GM21528 (cell line): Measurements from ENCODE around the gene CDH22.

Experiments
- ATAC-seq: cut with Tn5 transposase; IDR thresholded peaks from one replicate; pipeline ENCODE4 v1.9.1; 2021; ENCODE audit warnings: mild to moderate bottlenecking, moderate library complexity; ENCODE audit not compliant: unreplicated experiment, low FRiP score

The CDH22 gene

DNA sequence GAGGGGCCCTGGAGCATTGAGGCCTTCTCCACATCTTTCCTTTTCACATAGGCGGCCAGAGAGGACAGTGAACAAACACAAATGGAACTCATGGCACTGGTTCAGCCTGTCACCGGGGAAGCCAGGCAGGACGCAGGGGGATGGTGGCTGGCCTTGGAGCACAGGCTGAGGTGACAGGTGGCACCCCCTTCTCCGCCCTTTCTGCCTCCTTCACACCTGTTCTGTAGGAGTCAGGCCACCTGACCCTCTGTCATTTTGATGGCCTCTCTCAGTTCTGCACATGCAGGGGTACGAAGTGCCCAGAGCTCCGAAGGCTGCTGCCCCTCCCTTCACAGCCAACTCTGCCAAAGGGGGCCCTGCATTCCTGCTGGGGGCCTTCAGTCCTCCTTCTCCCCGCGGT is 129.4 kb downstream of the CDH22 start:
- ATAC-seq = no peak

DNA sequence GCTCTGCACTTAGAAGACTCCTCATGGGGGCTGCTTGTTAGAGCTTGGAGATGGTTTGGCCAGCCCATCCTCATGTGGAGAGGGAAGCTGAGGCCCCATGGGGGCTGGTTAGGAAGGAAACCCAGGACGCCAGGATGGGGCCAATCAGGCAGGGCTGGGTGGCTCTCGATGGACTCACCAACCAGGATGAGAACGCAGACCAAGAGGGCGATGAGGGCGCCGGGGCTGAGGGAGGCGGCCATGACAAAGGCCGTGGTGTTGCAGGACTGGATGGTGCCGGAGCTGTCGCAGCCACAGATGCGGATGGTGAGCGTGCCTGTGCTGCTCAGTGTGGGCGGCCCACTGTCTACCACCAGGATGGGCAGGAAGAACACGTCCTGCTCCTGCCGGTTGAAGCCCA is 130.5 kb downstream of the CDH22 start:
- no peak for ATAC-seq

DNA sequence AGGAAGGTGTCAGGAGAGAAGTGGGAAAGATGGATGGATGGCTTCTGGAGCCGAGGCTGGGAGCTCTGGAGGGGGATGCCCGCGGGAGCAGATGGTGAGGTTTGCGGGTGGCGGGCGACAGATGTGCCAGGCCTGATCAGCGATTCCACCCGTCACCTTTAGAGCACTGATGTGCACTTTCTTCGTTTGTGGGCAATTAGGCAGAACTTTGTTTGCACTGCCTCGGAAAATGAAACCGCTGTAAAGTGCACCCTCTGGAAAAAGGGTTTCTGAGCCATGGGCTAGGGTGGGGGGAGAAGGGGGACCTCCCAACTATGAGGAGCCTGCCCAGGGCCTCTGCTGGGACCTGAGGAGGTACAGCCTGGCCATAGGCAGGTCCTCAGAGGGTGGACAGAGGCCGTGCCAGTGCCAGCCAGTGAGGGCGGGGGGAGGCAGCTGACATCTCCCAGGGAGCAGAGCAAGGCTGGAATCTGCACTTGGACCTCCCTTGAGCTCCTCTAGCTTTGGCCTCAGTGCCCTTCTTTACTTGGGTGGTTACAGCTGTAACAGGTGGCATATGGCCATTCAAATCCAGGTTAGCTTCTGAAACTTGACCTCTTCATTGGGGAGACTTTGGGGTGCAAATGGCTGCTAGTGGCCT is 131.4 kb downstream of the CDH22 start:
- no peak for ATAC-seq

DNA sequence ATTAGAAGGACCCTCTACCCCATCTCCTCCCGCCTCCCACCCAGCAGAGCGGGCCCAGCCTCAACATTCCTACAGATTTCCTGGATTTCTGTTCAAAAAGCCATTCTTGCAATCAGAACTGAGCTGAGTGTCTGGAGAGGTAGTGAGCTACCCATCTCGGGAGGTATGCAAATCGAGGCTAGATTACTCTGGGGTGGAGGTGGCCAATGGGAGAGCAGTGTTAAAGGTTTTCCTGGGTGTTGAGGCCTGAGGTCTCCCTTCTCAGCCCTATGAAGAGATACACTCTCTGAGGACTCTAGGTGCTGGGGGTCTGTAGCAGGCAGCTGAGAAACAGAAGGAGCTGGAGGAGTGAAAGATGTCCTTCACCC is 133.2 kb downstream of the CDH22 start:
- no peak for ATAC-seq

DNA sequence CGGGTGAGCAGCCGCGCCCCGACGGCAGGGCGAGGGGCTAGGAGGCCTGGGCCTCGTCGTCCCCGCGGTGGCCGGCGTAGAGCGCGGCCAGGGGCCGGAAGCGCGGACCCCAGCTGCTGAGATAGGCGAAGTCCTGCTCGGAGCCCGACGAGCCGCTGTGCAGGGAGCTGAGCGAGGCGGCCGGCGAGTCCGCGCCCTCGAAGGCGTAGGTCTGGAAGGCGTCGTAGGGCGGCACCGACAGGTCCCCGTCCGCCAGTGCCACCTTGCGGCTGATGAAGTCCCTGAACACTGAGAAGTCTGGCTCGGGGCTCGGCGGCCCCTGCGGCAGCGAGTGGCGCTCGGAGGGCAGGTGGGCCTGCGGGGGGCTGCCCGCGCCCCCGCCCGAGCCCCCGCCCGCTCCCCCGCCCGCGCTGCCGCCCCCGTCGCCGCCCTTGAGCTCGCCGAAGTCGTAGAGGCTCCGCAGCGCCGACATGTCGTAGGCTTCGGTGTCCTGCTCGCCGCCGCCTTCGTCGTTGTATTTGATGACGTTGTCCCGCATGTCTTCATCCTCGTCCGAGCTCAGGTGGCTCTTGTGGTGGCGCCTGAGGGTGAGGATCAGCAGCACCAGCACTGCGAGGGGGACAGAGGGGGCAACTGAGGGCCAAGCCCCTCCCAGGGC is 133.7 kb downstream of the CDH22 start:
- no peak for ATAC-seq

DNA sequence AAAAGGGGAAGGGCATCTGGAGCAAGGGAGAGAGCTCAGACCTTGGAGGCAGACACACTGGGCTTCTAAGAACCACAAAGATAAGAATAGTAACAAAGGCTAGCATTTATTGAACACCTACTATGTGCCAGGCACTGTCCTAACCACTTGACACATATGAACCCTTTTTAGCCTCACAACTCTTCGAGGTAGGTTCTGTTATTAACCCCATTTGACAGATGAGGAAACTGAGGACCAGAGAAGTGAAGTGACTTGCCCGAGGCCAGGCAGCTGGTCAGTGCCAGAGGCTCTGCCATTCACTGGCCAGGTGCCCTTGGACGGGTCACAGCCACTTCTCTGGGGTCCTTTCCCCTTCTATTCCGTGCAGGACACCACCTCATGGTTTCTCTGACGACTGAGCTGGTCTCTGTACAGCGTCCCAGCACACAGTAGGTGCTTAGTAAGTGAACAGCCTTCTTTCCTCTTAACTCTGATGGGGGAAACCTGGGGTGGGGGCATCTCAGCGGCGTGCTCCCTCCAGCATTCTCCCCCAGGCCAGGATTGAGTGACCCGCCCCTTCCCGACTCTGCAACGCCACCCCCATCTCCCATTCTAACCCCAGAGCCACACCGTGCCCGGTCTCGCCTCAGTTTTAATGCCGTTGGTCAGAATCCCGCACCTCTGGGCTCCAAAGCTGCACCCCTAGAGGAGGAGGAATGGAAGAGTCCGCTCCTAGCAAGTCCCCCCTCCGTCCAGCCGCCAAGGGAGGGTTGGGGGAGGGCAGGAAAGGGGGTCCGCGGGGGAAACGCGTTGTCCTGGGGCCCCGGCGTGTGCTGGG is 134.4 kb downstream of the CDH22 start:
- no peak for ATAC-seq

DNA sequence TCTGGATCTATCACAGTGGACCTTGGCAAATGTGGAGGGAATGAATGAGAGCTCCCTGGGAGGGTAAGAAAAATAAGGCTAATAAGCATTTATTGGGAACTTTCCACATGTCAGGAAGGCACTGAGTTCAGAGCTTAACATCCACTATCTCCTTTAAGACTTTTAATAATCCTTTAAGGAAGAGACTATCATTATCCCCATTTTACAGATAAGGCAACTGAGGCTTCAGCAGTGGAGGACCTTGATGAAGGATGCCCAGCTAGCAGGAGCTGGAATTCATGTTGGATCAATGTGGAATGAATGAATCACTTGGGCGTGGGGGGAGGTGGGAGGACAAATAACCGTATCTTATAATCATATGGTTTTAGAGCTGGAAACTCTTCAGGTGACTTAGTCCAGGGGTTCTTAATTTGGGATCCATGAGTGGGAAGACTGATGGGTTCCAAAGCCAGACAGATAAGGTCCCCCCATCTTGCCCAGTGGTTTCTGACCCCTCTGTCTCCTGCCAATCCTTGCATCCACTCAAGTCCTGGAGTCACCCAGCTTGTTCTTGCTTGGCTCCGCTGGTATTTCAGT is 135.2 kb downstream of the CDH22 start:
- ATAC-seq = no peak

DNA sequence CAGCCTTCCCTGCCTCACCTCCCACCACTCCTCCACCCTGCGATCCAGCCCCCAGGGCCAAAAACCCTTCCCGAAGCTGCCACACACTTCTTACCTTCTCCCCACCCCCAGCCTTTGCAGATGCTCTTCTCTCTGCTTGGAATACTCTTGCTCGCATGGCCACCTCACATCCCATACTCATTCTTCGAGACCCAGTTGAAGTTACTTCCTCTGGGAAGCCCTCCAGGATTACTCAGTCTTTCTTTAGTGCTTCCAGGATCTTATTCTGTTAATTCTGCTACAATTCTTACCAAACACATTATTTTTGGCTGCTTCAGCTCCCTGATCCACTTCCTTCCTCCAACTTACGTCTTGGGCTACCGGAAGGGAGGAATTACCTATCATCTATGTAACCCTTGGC is 135.8 kb downstream of the CDH22 start:
- ATAC-seq = no peak

DNA sequence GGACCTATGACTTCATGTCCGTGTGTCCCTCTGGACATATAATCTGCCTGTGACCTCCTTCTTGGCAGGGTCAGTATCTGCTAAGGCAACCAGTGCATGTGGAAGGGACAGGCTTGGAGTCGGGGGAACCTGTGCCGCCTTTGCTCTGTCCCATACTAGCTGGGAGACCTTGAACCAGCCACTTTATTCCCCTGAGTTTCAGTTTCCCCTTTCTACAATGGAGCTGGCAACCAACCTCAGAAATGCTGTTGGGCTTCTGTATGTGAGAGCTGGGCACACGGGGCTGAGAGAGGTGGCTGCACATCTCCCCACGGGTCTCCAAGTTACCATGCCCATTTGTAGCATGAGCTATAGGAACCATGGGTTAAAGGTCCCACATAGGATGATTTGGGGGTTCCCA is 136.4 kb downstream of the CDH22 start:
- ATAC-seq = no peak

DNA sequence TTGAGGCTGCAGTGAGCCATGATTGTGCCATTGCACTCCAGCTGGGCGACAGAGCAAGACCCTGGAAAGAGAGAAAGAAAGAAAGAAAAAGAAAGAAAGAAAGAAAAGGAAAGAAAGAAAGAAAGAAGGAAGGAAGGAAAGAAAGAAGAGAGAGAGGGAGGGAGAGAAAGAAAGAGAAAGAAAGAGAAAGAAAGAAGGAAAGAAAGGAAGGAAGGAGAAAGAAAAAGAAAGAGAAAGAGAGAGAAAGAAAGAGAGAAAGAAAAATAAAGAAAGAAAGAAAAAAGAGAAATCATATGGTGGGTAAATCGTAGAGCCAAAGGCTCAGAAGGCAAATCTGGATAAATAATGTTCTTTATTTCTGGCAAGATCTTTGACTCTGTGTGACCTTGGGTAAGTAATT is 136.8 kb downstream of the CDH22 start:
- ATAC-seq = no peak

DNA sequence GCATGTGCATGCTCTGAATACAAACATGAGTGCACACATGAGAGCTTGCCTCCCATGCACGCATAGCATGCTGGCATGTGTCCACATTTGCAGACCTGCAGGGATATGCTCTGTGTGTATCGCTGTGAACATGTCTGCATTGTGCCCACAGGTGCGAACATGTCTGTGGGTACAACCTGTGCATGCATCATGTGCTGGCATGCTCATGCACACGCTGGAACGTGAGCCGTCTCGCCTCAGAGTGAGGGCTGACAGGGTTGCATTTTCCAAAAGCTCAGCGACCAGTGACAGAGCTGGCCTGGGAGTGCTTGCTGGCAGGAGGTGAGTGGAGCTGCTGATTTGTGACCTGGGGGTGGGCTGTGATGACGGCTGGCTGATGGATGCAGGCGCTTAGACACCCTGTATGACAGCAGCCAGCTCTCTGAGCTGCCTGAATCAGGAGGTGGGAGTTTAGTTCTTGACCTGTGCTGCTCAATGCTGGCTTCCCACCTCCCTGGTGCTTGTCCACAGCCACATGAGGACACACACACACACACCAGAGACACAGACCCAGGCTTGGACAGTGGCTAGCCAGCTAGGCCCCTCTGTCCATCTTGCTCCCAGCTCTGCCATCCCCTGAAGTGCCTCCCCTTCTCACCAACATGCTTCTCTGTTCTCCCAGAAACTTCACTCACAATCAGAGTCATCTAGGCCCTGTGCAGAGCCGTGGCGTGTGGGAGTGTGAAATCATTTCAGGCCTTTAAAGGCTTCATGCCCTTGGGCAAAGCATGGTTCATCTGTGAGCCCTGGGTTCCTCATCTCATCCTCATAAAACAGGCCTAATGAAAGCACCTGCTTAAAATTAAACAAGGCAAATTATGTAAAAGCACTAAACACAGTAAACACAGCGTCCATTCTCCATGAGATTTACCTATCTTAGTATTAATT is 138.8 kb downstream of the CDH22 start:
- ATAC-seq = no peak

DNA sequence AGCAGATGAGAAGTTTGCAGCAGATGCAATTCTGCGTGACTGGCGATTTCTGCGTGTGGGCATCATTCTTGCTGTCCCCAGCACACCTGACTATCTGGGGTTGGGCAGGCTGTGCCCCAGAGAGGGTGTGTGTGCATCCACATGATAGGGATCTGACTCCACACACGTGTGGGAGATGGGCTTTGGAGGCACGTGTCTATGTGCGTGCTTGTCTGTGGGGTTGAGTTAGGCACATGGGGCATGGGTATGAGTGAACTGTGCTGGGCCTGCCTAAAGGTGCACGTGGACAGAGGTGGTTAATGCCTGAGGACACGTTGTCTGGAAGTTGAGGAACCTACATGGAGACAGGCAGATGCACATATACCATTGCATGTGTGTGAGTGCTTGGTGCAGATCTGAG is 139.9 kb downstream of the CDH22 start:
- no peak for ATAC-seq

DNA sequence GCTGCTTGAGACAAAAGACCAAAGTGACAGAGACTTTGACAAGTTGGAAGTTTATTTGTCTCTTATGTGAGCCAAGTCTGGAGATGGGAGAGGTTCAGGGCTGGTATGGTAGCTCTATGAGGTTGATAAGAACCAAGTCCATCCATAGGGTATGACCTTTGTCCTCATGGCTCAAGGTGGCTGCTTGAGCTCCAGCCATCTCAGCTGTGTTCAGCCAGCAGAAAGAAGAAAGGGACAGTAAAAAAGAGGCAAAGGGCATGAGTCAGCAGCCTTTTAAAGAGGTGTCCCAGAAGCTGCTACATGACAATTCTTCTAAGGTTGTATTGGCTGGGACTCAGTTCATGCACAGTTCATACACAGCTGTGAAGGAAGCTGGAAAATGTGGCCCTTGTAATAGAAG is 141.2 kb downstream of the CDH22 start:
- ATAC-seq = no peak

DNA sequence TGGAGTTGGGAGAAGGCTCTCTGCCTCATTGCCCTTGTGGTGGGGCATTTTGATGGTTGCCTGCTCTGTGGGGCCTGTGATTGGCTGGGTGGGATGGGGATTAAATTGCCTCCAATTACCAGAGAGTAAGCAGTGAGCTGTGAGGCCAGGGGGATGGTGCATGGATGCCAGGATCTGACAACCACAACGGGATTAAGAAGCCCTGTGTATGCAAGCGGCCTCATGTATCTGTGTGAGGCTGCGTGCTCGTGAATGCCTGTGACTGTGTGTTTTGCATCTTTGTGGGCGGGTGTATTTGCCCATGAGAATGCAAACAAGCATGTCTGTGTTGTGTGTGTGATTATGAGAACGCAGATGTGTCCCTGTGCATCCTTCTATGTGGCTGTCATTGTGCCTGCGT is 144.0 kb downstream of the CDH22 start:
- ATAC-seq = no peak

DNA sequence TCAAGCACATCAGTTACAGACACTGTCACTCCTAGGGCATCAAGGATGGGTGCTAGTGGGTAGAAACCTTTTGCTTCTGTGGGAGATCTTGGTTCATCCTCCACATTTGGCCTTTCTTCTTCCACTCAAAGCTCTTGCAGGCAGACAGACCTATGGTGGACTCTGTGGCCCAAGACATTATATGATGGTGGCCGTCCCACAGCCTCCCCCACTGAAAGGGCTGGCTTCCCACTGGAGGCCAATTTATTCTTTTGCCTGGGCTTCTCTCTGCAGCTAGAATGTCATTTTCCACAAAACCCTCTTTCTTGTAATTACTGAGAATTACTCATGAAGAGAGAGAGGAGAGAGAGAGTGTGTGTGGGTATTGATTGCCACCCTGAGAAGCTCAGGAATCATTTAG is 146.4 kb downstream of the CDH22 start:
- no peak for ATAC-seq

DNA sequence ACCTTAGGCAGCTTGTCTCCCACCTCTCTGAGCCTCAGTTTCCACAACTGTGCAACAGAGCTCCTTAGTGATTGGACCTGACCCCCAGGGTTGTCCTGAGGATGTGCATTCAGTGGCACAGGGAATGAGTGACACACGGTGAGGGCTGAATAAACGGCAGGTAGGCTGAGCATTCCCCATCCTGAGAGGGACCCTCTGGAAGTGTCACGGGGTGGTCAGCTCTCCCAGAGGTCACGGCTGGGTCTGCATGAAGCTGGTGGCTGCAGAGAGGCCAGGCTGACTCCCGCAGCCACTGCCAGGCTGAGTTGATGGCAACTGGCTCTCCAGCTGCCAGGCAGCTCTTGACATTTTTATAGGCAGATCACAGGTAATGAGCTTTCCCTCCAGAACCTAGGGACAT is 147.6 kb downstream of the CDH22 start:
- no peak for ATAC-seq

DNA sequence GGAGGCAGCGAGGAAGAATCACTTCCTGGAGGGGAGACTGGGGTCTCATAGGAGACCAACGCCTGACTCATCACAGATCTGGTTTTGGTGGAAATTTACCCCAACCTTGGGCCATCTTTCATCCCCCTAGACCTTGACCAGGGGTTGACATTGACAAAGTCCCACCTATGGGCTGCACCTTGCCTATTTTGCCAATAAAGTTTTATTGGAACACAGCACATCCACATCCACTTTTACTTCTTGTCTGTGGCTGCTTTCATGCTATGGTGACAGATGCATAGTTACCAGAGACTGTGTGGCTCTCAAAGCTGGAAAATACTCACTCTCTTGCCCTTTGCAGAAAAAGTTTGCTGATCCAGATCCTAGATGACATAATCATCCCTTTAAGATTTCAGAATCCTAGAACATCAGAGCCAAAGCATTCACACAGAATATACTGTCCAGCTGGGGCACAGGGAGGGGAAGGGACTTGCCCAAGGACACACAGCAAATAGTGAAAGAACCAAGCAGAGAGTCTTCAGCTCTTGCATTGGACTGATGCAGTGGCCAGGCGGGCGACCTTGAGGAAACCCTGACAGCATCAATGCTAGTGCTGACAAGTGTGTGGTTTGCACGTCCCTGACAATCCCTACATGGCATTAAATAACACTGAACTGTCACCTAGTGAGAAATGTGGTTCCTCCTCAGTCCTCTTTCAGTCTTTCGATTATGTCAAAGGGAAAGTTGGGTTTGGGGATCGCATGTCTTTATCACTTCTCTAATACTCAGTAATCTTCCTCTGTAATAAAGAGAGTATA is 149.0 kb downstream of the CDH22 start:
- ATAC-seq = no peak

DNA sequence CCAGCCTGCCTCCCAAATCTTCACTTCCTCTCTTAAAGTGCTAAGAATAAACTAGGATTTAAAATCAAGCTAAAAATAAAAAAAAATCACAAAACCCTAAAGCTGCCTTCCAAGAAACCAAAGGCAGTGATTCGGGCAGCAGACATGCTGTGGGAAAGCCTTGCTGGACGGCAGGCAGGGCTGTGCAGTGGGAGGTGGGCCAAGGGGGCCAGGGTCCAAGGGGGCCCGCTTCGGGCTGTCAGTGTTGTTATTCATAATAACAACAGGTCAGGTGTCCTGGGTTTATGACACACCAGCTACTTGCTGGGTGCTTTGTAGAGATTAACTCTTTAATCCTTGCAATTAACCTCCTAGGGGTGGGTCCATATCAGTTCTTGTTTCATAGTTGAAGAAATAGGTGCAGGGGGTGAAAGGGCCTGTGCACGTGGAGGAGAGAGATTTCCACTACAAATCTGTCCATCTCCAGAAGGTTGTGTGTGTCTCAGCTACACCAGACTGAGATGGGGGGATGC is 149.8 kb downstream of the CDH22 start:
- no peak for ATAC-seq

DNA sequence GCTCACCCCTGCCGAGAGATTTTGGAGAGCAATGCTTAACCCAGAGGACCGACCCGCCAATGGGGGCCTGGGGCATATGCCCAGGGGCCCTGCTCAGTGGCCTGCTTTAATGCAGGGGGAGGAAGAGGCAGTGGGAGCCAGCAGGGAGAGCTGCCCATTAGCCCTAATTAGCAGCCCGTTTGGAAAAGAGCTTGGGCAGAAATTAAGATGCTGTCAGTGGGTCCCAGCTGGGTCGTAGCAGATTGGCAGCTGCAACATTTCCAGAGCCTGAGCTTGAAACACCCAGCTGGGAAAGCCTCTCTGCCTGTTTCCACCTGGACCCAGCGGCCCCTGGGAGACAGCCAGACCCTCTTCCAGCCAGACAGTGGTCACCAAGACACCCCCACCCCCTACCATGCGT is 150.7 kb downstream of the CDH22 start:
- ATAC-seq = no peak
